K562 (cell line): Measurements from ENCODE around the gene TSPAN32. TPM values are rescaled to one million over a fixed set of nuclear protein-coding genes. Genes with fewer than 3 reads are reported as not detected.

Source experiments
- ATAC-seq: fragments of 200-7000 bp; cut with Tn5 transposase; 3 replicates; pipeline ENCODE4 v1.9.1; 2020; ENCODE audit warnings: moderate library complexity
- BruUV-seq: library from RNA; stranded (reverse); fragments of 400-500 nt; replicated peaks from 2 replicates; lab custom pipeline; 2021; lab: Mats Ljungman, UMichigan
- CTCF ChIA-PET: fragments of 300-600 bp; formaldehyde crosslinking; extraction: SDS; loops from one replicate; lab custom pipeline; 2021; ENCODE audit warnings: low intra/inter-chr PET ratio; lab: Yijun Ruan, JAX
- POLR2A ChIA-PET: fragments of 300-600, 350-650 bp; sonication (Branson Sonifier 250); formaldehyde crosslinking; extraction: SDS; loops from one replicate; lab custom pipeline; 2021; ENCODE audit warnings: antibody characterized with exemption, inconsistent platforms; lab: Yijun Ruan, JAX
- DNase-seq, 4 experiments: peaks; one replicate each; pipeline versions ENCODE4 v3.0.0 to v3.0.0-alpha.2; 2011 to 2018; ENCODE audit warnings: low spot score in 3 of 4, mixed read lengths in 3 of 4; ENCODE audit errors: extremely low read depth in 1 of 4
- FAIRE-seq: peaks from 2 replicates; lab custom pipeline; 2011; peaks lifted over from hg19 to GRCh38; lab: Jason Lieb, UNC
- H2AFZ ChIP-seq: 2 replicates; pipeline ENCODE4 v1.6.0; 2011; ENCODE audit warnings: low read depth, low read length, control low read depth, inconsistent platforms
- H3K27ac ChIP-seq: fragments of 200-600 bp; 3 replicates; pipeline ENCODE4 v1.8.0; 2011; ENCODE audit warnings: low read depth, mild to moderate bottlenecking, control low read depth, inconsistent platforms, low read length, moderate library complexity, mixed read lengths; ENCODE audit errors: extremely low read depth
- H3K27me3 ChIP-seq, 2 experiments: fragments of 300-600 bp in 1 of 2; 2 replicates in 1 of 2; 3 replicates in 1 of 2; pipeline versions ENCODE4 v1.6.0 to v1.8.0; 2011; ENCODE audit warnings: inconsistent platforms in 2 of 2, low read length in 2 of 2, mild to moderate bottlenecking in 1 of 2, mixed read lengths in 1 of 2, moderate library complexity in 1 of 2; ENCODE audit not compliant: control insufficient read depth in 2 of 2, insufficient read depth in 2 of 2
- H3K36me3 ChIP-seq: fragments of 300-600 bp; 3 replicates; pipeline ENCODE4 v1.8.0; 2011; ENCODE audit warnings: mild to moderate bottlenecking, low read length, inconsistent platforms; ENCODE audit not compliant: control insufficient read depth, insufficient read depth
- H3K4me1 ChIP-seq, 2 experiments: fragments of 200-600 bp in 1 of 2; replicated peaks in 1 of 2; 2 replicates in 1 of 2; 3 replicates in 1 of 2; pipeline versions ENCODE4 v1.5.1 to v1.8.0; 2011; ENCODE audit warnings: inconsistent platforms in 2 of 2, low read length in 2 of 2, mild to moderate bottlenecking in 1 of 2, mixed read lengths in 1 of 2, moderate library complexity in 1 of 2; ENCODE audit not compliant: control insufficient read depth in 2 of 2, insufficient read depth in 2 of 2
- H3K4me2 ChIP-seq: 2 replicates; pipeline ENCODE4 v1.6.1; 2011; ENCODE audit warnings: low read length, control low read depth, inconsistent platforms, mixed read lengths; ENCODE audit not compliant: insufficient read depth
- H3K4me3 ChIP-seq: fragments of 200-600 bp; sonication (generic), shearing (Covaris generic); 2 replicates; pipeline ENCODE4 v1.5.1; 2016; ENCODE audit warnings: control low read depth, inconsistent platforms
- H3K79me2 ChIP-seq: fragments of 200-600 bp; 3 replicates; pipeline ENCODE4 v1.8.0; 2011; ENCODE audit warnings: low read length, inconsistent platforms; ENCODE audit not compliant: control insufficient read depth, insufficient read depth
- H3K9ac ChIP-seq, 2 experiments: 2 replicates each; pipeline versions ENCODE4 v1.6.0 to v1.6.1; 2011; ENCODE audit warnings: low read depth in 2 of 2, low read length in 2 of 2, control low read depth in 1 of 2, inconsistent platforms in 1 of 2, mild to moderate bottlenecking in 1 of 2, mixed read lengths in 1 of 2; ENCODE audit not compliant: insufficient read depth in 1 of 2
- H3K9me1 ChIP-seq: one replicate; pipeline ENCODE4 v1.6.0; 2011; ENCODE audit warnings: inconsistent platforms, mild to moderate bottlenecking, low read length, moderate library complexity; ENCODE audit not compliant: control insufficient read depth, insufficient read depth
- H3K9me3 ChIP-seq: replicated peaks from 2 replicates; pipeline ENCODE4 v1.5.1; 2011; ENCODE audit warnings: low read depth, low read length, inconsistent platforms; ENCODE audit not compliant: control insufficient read depth, insufficient read depth
- H4K20me1 ChIP-seq: replicated peaks from 2 replicates; pipeline ENCODE4 v1.6.1; 2011; ENCODE audit warnings: low read length, inconsistent platforms, mixed read lengths; ENCODE audit not compliant: control insufficient read depth, insufficient read depth
- RBM25 ChIP-seq: fragments of 200-400 bp; formaldehyde crosslinking; IDR thresholded peaks from 2 replicates; pipeline ENCODE4 v1.6.1; 2018; ENCODE audit warnings: low read length, low read depth, moderate library complexity; ENCODE audit not compliant: severe bottlenecking
- ZFP30 ChIP-seq: fragments of 250-450 bp; sonication (Bioruptor Pico); IDR thresholded peaks from 2 replicates; pipeline ENCODE4 v1.8.0; 2022; ENCODE audit warnings: moderate library complexity, mild to moderate bottlenecking, inconsistent platforms, borderline replicate concordance
- ZFP36 ChIP-seq: fragments of 150-350 bp; IDR thresholded peaks from 2 replicates; pipeline ENCODE4 v1.6.1; 2018; ENCODE audit warnings: low read length, low read depth; ENCODE audit not compliant: partially characterized antibody
- ZNF77 ChIP-seq: fragments of 250-450 bp; sonication (Bioruptor Pico); IDR thresholded peaks from 2 replicates; pipeline ENCODE4 v1.5.0; 2020
- WGBS: fragments of 100-300 bp; shearing (Covaris generic); methylation state at CpG from one replicate; pipeline ENCODE4 v1.1.6; 2016; ENCODE audit warnings: low coverage, mixed read lengths; ENCODE audit not compliant: insufficient coverage; ENCODE audit errors: missing lambda C conversion rate; 5-methylcytosine and 5-hydroxymethylcytosine counted together
- in situ Hi-C: fragments of 300-500 bp; cut with MboI; formaldehyde crosslinking; loops from 4 replicates; pipeline ENCODE4 v1.15.0; 2018; ENCODE audit warnings: inconsistent platforms, mixed read lengths
- intact Hi-C: fragments of 100-400 bp; cut with micrococcal nuclease; formaldehyde crosslinking; loops from 2 replicates; pipeline ENCODE4 v1.14.2; 2022
- polyA plus RNA-seq, 8 experiments: library from polyadenylated mRNA; depleted of rRNA in 4 of 8; stranded (reverse) in 5 of 8; unstranded in 3 of 8; fragments of >200 nt; fragmentation: Nextera tagmentation in 2 of 8; fragmentation: Illumina TruSeq in 1 of 8; extraction: Ambion mirVana in 2 of 8; extraction: Trizol in 1 of 8; gene quantifications; 2 replicates each; pipeline versions ENCODE4 v1.2.1 to v1.2.3, GENCODE V29; 2011 to 2014; ENCODE audit warnings: inconsistent platforms in 1 of 8, missing spikeins in 1 of 8
- total RNA-seq, 7 experiments: library from RNA; depleted of rRNA in 6 of 7; stranded (reverse); fragments of >200 nt in 6 of 7; fragmentation: Illumina TruSeq in 2 of 7; extraction: Trizol in 2 of 7; gene quantifications; 2 replicates each; pipeline versions ENCODE4 v1.2.1 to v1.2.3, GENCODE V29; 2011 to 2021; ENCODE audit warnings: low replicate concordance in 1 of 7

TSPAN32 gene
- total and polyA plus RNA-seq, 9 of the 15 experiments (the other 6 are each of a cell fraction or from before 2014, with no cell fraction given): 0.21 to 7.3 (median 2.6) TPM

DNA sequence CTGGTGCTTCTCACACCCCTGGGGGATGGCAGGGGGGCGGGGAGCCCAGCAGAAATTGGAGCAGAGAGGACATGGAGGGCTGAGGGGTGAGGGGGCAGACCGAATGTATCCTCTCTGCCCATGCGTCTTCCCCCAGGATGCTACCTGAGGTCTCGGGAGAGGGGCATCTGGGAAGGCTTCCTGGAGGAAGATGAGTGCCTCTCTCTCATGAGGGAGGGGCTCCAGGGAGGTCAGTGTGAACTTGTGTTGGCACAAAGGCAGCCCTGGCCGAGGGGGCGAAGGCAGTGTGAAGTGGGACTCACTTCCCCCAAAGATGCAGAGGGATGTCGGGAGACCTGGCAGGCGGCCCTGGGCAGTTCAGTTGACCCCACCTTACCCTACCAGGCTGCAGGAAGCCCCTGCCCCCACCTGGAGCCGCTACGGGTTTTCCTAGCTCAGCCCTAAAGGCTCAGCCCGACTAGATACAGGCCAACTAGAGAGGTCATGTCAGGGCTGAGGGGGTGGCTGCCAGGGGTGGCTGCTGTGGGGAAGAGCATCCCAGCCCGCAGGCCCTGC, 41.8 kb upstream of the TSPAN32 start:
- Histone ChIP-seq H4K20me1 (peaks cover 12% of the 10 kb centered on the region; the same call in 1 of the 2 replicates), H3K36me3 (no peaks in the 10 kb centered on the region), H3K9ac (no peak overlapping the region), H3K27me3 (peaks cover 32 to 79% of the 10 kb centered on the region in 2 experiments), H3K79me2 (no peaks in the 10 kb centered on the region), H3K9me1 (no peaks in the 10 kb centered on the region), H3K27ac (no peak overlapping the region), H3K4me2 (no peak overlapping the region), H3K4me1 (peaks cover 0 to 41% of the 10 kb centered on the region in 2 experiments; a peak in 1 of 5 replicates), H3K4me3 (no peak overlapping the region), H2AFZ (no peak overlapping the region), H3K9me3 (no peaks in the 10 kb centered on the region)
- CTCF ChIA-PET: no interaction called here
- BruUV-seq: no TSS peak
- in situ Hi-C loops (no loop called here), intact Hi-C loops (no loop called here)
- POLR2A ChIA-PET: no interaction called here
- 0% methylated on average over 12 of the region's 12 CpGs for WGBS
- DNase-seq (no peak), ATAC-seq (no peak), FAIRE-seq (no peak)
- TF ChIP-seq ZNF77 (CRISPR knock-in tag): no peak
- TF ChIP-seq ZFP36: peak; percentile 65

DNA sequence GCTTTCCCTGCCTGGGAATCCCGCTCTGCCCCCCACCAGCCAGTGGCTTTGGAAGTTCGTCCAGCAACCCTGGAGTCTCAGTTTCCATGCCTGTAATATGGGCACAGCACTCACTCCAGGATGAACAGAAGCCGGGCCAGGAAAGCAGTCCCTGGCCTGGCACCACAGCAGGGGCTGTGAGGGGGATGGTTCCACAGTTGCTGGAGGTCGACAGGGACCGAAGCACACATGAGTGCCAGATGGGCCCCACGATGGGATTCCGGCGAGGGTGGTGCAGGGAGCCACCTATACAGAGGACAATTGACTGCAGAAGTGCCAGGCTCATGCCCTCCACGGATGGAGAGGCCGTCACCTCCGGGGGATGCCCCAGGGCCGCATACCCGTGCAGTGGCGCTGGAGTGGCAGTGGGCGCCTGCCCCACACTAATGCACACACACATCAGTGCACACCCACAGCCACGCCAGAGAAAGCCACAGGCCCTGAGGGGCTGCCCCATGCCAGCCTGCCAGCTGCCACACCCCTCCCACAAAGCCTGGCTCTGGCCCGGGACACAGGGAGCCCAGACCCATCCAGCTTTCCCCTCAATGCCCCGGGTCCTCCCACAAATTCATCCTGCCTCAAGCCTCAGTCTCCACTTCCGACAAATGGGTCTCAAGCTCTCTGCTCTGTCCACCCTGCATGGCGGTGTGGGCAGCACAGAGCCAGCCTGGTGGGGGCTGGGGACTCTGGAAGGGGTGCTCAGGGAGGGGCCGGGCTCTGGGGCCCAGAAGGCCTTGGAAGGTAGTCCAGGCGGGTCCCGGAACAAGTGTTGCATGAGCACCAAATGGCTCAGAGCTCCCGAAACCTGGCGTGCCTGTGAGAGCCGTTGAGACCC, 41.1 kb upstream of the TSPAN32 start:
- H3K9me3 ChIP-seq: no peaks in the 10 kb centered on the region
- no peak overlapping the region for H3K4me2 ChIP-seq
- H3K27me3 ChIP-seq: peaks cover 32 to 84% of the 10 kb centered on the region in 2 experiments
- ChIA-PET CTCF (no interaction called here), POLR2A (interaction anchor here (0.6 kb wide), 2 partner anchors 10 to 1022 kb away, joined by 3 read pairs; no protein-coding TSS in a partner anchor)
- no TSS peak for BruUV-seq
- FAIRE-seq (no peak), ATAC-seq (no peak), DNase-seq (no peak)
- no peak overlapping the region for H2AFZ ChIP-seq
- H3K9me1 ChIP-seq: no peaks in the 10 kb centered on the region
- in situ Hi-C loops: no loop called here
- H4K20me1 ChIP-seq: peaks cover 17% of the 10 kb centered on the region; the same call in 1 of the 2 replicates
- H3K27ac ChIP-seq: no peak overlapping the region
- no peaks in the 10 kb centered on the region for H3K79me2 ChIP-seq
- no peak overlapping the region for H3K4me3 ChIP-seq
- no peaks in the 10 kb centered on the region for H3K36me3 ChIP-seq
- intact Hi-C loops: no loop called here
- WGBS: 8% methylated on average over 22 of the region's 26 CpGs
- no peak overlapping the region for H3K9ac ChIP-seq
- TF ChIP-seq ZFP30 (CRISPR knock-in tag): no peak
- TF ChIP-seq RBM25: peak; percentile 31
- TF ChIP-seq, all 486 proteins: peak for 1
- peaks cover 1 to 41% of the 10 kb centered on the region in 2 experiments; a peak in 3 of 5 replicates for H3K4me1 ChIP-seq
